OCI-LY1 (cell line): ENCODE results near the gene C2orf78.

ENCODE experiments used
- H2AFZ ChIP-seq: fragments of 200-600 bp; sonication (generic), shearing (Covaris generic); 2 replicates; pipeline ENCODE4 v1.6.0; 2014; ENCODE audit warnings: antibody characterized with exemption, mild to moderate bottlenecking, low read length
- H3F3A ChIP-seq: fragments of 200-600 bp; sonication (generic), shearing (Covaris generic); 2 replicates; pipeline ENCODE4 v1.6.0; 2014; ENCODE audit warnings: mild to moderate bottlenecking, antibody characterized with exemption, low read length, moderate library complexity; ENCODE audit not compliant: insufficient read depth
- H3K27ac ChIP-seq: fragments of 200-600 bp; sonication (generic); 2 replicates; pipeline ENCODE4 v1.5.1; 2014; ENCODE audit warnings: low read length, mixed run types, mild to moderate bottlenecking, low read depth; ENCODE audit not compliant: poor library complexity, severe bottlenecking
- H3K27me3 ChIP-seq: fragments of 200-600 bp; sonication (generic); 2 replicates; pipeline ENCODE4 v1.6.0; 2014; ENCODE audit warnings: antibody characterized with exemption, mild to moderate bottlenecking, low read length, moderate library complexity; ENCODE audit not compliant: insufficient read depth
- H3K36me3 ChIP-seq: fragments of 200-600 bp; sonication (generic); 2 replicates; pipeline ENCODE4 v1.6.1; 2014; ENCODE audit warnings: mild to moderate bottlenecking, antibody characterized with exemption, low read length, moderate library complexity, mixed read lengths; ENCODE audit not compliant: insufficient read depth
- H3K4me1 ChIP-seq: fragments of 200-600 bp; sonication (generic); 2 replicates; pipeline ENCODE4 v1.5.1; 2014; ENCODE audit warnings: mild to moderate bottlenecking, low read length, moderate library complexity; ENCODE audit not compliant: insufficient read depth, severe bottlenecking
- H3K4me2 ChIP-seq: fragments of 200-600 bp; sonication (generic), shearing (Covaris generic); 2 replicates; pipeline ENCODE4 v1.6.1; 2014; ENCODE audit warnings: low read length
- H3K4me3 ChIP-seq: fragments of 200-600 bp; sonication (generic); 2 replicates; pipeline ENCODE4 v1.5.1; 2014; ENCODE audit warnings: low read length, low read depth, mild to moderate bottlenecking, mixed read lengths; ENCODE audit not compliant: poor library complexity, severe bottlenecking
- H3K79me2 ChIP-seq: fragments of 200-600 bp; shearing (Covaris generic); 2 replicates; pipeline ENCODE4 v1.6.1; 2016; ENCODE audit warnings: mixed run types, low read length, mixed read lengths; ENCODE audit not compliant: insufficient read depth
- H3K9ac ChIP-seq: fragments of 200-600 bp; sonication (generic), shearing (Covaris generic); 2 replicates; pipeline ENCODE4 v1.6.1; 2014; ENCODE audit warnings: mild to moderate bottlenecking, low read length, mixed read lengths
- H3K9me2 ChIP-seq: fragments of 200-600 bp; sonication (generic), shearing (Covaris generic); 2 replicates; pipeline ENCODE4 v1.6.1; 2014; ENCODE audit warnings: low read depth, mild to moderate bottlenecking, low read length, mixed read lengths
- H3K9me3 ChIP-seq: fragments of 200-600 bp; shearing (Covaris generic); 2 replicates; pipeline ENCODE4 v1.6.1; 2014; ENCODE audit warnings: low read length, mixed read lengths
- H4K20me1 ChIP-seq: fragments of 200-600 bp; sonication (generic), shearing (Covaris generic); 2 replicates; pipeline ENCODE4 v1.6.0; 2016; ENCODE audit warnings: mild to moderate bottlenecking, low read length; ENCODE audit not compliant: insufficient read depth
- EZH2 ChIP-seq: fragments of 200-600 bp; sonication (generic), shearing (Covaris generic); IDR thresholded peaks from 2 replicates; pipeline ENCODE4 v1.8.0; 2017; ENCODE audit warnings: borderline replicate concordance, mixed run types, mild to moderate bottlenecking, antibody characterized with exemption, low read length, moderate library complexity, mixed read lengths
- TF ChIP-seq, protein P1 (sequence below): fragments of 200-600 bp; sonication (generic), shearing (Covaris generic); IDR thresholded peaks from 2 replicates; pipeline ENCODE4 v1.5.1; 2017; ENCODE audit warnings: mild to moderate bottlenecking, antibody characterized with exemption, low read length, moderate library complexity, mixed read lengths

Gene C2orf78

GRCh38 chr2:73766349-73766748 is 17.6 kb upstream of the C2orf78 start:
- H3K4me2 ChIP-seq, result no peak overlapping the region
- no peaks in the 10 kb centered on the region for H4K20me1 ChIP-seq
- H2AFZ ChIP-seq, result no peak overlapping the region
- H3K9ac ChIP-seq, result no peak overlapping the region
- no peaks in the 10 kb centered on the region for H3K4me1 ChIP-seq
- H3K27me3 ChIP-seq, result no peaks in the 10 kb centered on the region
- H3K9me3 ChIP-seq, result no peaks in the 10 kb centered on the region
- peaks cover 87% of the 10 kb centered on the region for H3K36me3 ChIP-seq
- TF ChIP-seq, protein P1, sequence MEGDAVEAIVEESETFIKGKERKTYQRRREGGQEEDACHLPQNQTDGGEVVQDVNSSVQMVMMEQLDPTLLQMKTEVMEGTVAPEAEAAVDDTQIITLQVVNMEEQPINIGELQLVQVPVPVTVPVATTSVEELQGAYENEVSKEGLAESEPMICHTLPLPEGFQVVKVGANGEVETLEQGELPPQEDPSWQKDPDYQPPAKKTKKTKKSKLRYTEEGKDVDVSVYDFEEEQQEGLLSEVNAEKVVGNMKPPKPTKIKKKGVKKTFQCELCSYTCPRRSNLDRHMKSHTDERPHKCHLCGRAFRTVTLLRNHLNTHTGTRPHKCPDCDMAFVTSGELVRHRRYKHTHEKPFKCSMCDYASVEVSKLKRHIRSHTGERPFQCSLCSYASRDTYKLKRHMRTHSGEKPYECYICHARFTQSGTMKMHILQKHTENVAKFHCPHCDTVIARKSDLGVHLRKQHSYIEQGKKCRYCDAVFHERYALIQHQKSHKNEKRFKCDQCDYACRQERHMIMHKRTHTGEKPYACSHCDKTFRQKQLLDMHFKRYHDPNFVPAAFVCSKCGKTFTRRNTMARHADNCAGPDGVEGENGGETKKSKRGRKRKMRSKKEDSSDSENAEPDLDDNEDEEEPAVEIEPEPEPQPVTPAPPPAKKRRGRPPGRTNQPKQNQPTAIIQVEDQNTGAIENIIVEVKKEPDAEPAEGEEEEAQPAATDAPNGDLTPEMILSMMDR, result no peak
- no peak for TF ChIP-seq EZH2
- H3K27ac ChIP-seq, result no peak overlapping the region
- H3K79me2 ChIP-seq, result no peaks in the 10 kb centered on the region
- H3F3A ChIP-seq, result no peaks in the 10 kb centered on the region
- H3K9me2 ChIP-seq, result no peaks in the 10 kb centered on the region
- H3K4me3 ChIP-seq, result no peak overlapping the region

GRCh38 chr2:73766994-73767393 is 17.0 kb upstream of the C2orf78 start:
- H2AFZ ChIP-seq, result no peak overlapping the region
- H3K9ac ChIP-seq, result no peak overlapping the region
- H3K4me2 ChIP-seq, result no peak overlapping the region
- no peak overlapping the region for H3K4me3 ChIP-seq
- H3K9me2 ChIP-seq, result no peaks in the 10 kb centered on the region
- no peak for TF ChIP-seq EZH2
- TF ChIP-seq, protein P1, result no peak
- no peak overlapping the region for H3K27ac ChIP-seq
- no peaks in the 10 kb centered on the region for H3F3A ChIP-seq
- H3K4me1 ChIP-seq, result no peaks in the 10 kb centered on the region
- H3K9me3 ChIP-seq, result no peaks in the 10 kb centered on the region
- peaks cover 81% of the 10 kb centered on the region for H3K36me3 ChIP-seq
- no peaks in the 10 kb centered on the region for H4K20me1 ChIP-seq
- no peaks in the 10 kb centered on the region for H3K79me2 ChIP-seq
- H3K27me3 ChIP-seq, result no peaks in the 10 kb centered on the region

DNA sequence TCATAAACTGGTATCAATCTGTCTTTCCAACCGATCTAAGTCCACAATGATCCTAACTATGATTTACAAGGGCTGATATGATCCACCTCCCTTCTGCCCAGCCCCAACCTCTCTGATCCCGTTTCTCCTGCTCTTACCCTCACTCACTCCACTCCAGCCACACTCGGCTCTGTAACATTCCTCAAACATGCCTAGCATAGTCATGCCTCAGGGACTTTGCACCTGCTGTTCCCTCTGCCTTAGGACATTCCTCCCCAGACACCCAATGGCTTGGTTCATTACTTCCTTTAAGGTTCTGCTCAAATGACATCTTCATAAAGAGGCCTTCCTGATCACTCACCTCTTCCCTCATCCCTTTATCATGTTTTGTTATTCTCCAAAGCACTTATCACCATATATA is 13.3 kb upstream of the C2orf78 start:
- no peak overlapping the region for H2AFZ ChIP-seq
- no peak overlapping the region for H3K4me3 ChIP-seq
- H3F3A ChIP-seq, result no peaks in the 10 kb centered on the region
- H3K79me2 ChIP-seq, result no peaks in the 10 kb centered on the region
- no peak for TF ChIP-seq EZH2
- TF ChIP-seq, protein P1, result no peak
- H3K4me2 ChIP-seq, result no peak overlapping the region
- H3K4me1 ChIP-seq, result no peaks in the 10 kb centered on the region
- H3K9me2 ChIP-seq, result no peaks in the 10 kb centered on the region
- no peak overlapping the region for H3K9ac ChIP-seq
- H4K20me1 ChIP-seq, result no peaks in the 10 kb centered on the region
- H3K9me3 ChIP-seq, result no peaks in the 10 kb centered on the region
- H3K27ac ChIP-seq, result no peak overlapping the region
- peaks cover 77% of the 10 kb centered on the region for H3K36me3 ChIP-seq
- no peaks in the 10 kb centered on the region for H3K27me3 ChIP-seq
